DMS 273 (cell line): ENCODE measurements around the gene SLC25A25.
A peak's percentile ranks its signal among the peaks of the same experiment; 100 is the strongest.

Experiments used
- DNase-seq: peaks from one replicate; lab custom pipeline; 2025; ENCODE audit not compliant: unreplicated experiment; lab: John Stamatoyannopoulos, UW

Gene SLC25A25

DNA sequence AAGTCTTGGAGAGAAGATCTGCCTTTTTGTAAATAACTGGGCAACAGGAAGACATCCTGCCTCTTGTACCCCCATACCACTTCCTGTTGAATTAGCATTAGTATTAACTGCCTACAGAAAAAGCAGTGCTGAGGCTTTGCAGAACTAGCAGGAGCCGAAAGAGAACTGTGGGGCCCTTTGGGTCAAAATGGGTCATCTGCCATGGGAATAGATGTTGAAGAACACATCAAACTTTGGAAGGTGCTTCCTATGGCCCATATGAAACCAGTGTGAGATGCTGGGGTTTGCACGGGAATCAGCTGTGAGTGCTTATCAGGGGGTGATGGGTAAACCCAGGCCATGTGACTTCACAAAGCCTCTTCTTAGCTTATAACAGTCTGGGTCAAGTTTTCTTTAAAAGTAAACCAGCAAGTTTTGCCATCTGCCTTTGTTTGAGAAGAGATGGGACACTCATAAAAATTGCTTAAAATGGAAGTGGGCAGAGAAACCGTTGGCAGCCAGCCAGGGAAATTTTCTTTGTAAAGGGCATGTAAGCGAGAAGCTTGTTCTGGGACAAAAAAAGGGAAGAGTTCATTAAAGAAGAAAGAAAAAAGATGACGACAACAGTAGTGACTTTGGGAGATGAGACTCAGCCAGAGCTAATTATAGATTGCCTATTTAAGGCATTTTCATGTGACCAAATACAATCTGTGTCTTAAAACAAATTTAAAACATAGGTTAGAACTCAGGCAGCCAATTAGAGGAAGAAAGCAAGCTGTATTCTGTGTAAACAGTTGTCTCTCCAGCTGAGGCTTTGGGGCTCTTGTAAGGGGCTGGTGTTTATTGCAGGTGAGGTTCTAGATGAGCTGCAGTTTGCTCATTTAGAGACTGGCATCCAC, 4.4 kb downstream of the SLC25A25 start:
- peak; percentile 88 for DNase-seq

DNA sequence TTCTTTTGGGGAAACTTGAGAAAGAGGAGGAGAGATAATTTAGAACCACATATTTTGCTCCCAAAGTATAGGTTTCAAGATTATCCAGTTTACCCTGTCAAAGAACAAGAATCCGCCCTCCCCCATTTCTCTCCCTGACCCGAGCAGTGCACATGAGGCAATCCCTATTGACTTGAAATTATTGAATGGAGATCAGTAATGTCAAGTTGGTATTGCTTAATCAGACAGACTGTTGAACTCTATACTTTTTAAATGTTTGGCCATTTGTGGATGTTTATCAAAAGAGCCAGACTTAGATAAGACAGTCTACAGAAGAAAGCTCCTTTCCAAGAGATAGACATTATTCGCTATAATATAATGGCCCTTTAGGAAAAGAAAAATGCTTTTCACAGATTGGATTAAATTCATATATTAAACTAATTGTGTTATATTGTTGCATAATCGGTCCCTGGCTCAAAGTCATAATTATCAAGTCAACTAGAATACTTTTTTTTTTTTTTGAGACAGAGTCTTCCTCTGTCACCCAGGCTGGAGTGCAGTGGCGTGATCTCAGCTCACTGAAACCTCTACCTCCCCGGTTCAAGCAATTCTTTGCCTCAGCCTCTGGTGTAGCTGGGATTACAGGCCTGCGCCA, 5.3 kb downstream of the SLC25A25 start:
- no peak for DNase-seq

GRCh38 chr9:128077847-128078503, 9.9 kb downstream of the SLC25A25 start:
- DNase-seq: no peak

GRCh38 chr9:128078504-128079434, 10.7 kb downstream of the SLC25A25 start:
- DNase-seq: no peak

DNA sequence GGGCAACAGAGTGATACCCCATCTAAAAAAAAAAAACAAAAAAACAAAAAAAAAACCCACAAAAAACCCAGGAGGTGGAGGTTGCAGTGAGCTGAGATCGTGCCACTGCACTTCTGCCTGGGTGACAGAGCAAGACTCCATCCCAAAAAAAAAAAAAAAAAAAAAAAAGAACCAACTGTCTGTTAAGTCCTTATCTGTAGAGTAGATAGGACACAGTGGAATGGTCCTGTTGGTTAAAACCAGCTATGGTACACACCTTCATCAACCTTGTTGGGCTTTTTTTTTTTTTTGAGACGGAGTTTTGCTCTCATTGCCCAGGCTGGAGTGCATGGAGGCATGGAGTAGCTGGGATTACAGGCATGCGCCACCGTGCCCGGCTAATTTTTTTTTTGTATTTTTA, 12.2 kb downstream of the SLC25A25 start:
- no peak for DNase-seq

DNA sequence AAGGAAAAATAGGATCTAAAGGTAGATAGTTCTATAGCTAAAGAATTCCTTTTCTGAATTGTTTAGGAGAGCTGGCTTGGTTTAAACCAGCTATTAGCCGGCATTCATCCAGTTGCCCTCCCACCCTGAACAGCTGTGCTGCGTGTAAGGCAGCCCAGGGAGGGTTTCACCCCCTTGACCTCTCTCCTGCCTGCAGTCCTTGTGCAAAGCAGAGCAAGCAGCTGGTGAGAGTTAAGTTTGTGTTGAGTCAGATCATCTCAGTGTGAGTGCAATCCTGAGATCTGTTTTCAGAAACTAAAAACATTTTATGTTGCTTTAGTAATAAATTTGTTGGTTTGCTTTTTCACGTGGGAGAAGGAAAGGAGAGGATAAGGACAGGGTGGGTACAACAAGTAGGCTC, 13.0 kb downstream of the SLC25A25 start:
- DNase-seq: peak; percentile 74

GRCh38 chr9:128082151-128082550, 14.1 kb downstream of the SLC25A25 start:
- no peak for DNase-seq

DNA sequence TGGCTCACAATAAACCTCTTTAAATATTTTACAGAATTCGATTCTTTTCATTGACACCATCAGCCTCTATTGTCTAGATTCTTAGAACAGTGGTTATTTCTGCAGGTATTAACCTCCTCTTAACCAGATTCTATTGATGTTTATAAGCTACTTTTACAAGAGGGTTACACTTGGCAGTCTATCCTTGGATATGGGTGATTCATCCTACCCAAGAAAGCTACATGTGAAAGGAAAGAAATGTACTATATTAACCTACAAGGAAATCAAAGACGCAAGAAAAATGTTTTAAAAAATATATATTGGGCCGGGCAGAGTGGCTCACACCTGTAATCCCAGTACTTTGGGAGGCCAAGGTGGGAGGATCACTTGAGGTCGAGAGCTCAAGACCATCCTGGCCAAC, 16.7 kb downstream of the SLC25A25 start:
- no peak for DNase-seq

DNA sequence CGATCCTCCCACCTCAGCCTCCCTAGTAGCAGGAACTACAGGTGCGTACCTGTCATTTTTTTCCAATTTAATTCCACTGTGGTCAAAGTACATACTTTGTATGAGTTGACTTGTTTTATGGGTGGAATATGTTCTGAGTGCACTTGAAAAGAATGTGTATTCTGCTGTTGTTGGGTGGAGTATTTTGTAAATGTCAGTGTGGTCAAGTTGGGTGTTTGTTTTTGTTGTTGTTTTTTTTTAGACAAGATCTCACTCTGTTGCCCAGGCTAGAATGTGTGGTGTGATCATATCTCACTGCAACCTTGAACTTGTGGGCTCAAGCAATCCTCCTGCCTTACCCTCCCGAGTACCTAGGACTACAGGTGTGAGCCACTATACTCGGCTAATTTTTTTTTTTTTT, 17.9 kb downstream of the SLC25A25 start:
- no peak for DNase-seq

- no peak for DNase-seq
Measured at GRCh38 chr9:128087262-128087661, 19.2 kb downstream of the SLC25A25 start.

DNA sequence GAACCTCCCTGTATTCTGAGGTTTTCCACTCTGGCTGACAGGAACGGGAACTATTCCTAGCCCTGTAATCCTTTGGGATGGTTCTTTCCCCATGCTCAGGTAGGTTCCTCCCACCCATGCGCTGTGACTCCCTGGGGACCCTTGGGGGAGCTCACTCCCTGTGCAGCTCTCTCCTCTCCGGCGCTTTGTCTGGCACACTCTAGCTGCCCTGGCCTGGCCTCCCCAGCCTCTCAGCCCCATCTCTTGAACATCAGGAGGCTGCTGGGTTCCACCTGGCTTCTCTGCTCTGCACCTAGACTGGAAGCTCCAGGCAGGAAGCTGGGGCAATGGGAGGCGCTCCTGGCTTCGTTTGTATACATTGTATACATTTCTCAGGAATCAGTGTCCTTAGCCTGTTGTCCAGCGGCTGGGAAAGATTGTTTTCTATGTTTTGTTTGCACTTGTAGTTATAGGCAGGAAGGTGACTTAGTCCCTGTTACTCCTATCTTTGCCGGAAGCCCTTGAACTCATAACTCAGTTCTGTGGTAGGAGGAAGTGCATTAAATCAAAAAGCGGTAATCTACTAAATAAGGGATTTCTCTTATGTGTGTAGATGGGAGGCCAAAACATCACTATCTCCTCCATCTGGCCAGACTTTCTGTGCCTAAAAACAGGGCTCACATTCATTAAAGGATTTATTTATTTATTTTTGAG, 20.4 kb downstream of the SLC25A25 start:
- no peak for DNase-seq

DNA sequence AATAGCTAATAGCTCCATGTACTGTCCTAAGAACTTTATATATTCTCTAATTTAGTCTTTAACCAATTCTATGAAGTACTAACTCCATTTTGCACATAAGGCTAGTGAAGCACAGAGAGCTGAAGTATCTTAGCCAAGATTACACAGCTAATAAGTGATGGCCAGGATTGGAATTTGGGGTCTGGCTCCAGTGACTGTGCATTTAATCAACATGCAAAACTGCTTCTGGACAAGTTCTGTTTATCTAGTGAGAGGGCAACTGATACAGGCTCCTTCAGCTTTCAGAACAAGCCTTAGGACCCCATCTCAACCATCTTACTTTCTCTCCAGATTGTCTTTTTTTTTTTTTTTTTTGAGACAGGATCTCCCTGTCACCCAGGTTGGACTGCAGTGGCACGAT, 21.3 kb downstream of the SLC25A25 start:
- no peak for DNase-seq

GRCh38 chr9:128091144-128091543, 23.1 kb downstream of the SLC25A25 start:
- DNase-seq: peak; percentile 64

- DNase-seq: no peak
Measured at GRCh38 chr9:128091571-128091970, 23.5 kb downstream of the SLC25A25 start.

DNA sequence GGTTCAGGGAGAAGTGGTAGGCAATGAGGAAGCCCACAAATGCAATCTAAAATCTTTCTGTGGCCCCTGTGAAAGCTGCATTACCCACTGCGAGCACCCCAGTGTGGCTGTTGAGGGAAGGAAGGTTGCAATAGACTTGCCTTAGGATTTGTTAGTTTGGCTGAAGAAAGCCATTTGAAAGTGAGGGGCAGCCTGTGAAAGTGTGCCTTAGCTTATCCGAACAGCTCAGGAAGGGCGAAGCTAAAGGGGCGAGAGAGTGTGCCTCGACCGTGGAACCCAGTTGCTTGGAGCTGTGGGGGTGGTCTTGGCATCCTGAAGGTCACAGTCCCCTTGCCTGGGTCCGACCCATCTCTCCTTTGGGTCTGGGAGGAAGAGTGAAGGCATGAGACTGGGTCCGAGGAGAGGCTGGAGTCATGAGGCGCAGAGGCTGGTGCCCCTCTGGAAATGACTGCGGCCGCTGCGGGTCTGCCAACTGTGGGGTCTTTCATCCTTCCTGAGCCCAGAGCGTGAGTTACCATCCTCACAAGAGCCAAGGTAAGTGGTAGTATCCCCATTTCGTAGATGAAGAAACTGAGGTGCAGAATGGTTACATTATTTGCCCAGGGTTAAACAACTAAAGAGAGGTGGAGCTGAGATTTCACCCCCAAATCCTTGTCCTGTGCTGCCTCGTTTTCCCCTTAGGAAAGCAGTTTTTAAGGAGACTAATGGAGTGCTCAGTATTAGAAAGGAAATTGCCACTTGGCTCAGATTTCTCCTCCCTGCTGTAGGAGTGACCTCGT, 24.4 kb downstream of the SLC25A25 start:
- no peak for DNase-seq

DNA sequence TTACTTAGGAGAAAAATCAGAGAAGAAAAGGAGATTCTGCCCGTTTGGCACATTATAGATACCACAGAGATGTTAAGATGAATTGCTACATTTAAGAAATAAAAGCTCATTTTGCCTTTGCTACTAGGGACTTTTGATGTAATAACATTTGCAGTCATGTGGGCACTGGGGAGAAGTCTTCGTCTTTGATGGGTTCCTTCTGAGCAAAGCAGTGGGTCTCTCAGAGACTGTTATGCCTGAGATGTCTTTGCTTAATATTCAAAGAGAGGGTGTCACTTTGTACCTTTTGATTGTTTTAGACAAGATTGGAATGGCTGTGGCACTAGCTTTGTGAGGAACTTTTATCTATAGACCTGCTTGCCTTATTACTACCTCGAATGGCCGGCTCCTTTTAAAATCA, 25.0 kb downstream of the SLC25A25 start:
- DNase-seq: no peak

DNA sequence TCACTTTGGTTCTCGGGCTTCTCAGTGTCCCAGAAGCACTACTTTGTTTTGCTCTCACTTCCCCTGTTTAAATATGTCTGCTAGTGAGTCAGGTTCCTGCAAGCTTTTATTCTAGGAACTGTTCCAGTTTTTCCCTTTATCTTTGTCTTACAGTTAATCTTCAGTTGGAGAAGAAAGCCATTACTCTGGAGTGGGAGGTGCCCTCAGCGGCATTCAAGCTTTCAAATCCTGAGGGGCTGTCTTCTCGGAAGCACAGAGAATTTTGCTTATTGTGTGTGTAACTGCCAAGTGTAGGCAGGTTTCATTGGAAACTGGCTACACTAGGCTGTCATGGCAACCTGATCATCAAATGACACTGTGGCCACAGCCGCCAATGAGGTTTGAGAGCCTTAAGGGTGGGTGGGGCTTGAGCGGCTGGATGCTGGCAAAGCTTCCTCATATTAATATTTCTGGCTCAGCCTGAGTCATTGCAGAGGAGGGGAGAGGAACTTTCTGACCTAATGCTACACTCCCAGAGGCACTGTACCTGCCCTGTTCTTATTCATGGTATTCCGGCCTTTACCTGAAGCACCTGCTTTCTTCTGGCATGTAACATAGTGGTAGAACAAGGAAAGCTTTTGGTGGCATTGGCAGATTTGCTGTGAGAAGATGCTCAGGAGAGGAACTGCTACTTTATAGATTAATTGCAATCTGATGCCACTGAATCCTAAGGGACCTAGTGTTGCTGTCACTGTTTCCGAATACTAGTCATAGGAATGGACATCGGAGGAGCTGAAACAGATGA, 26.3 kb downstream of the SLC25A25 start:
- peak; percentile 91 for DNase-seq

GRCh38 chr9:128094950-128095544, 27.0 kb downstream of the SLC25A25 start:
- DNase-seq: no peak
